Panc1 (cell line): ENCODE measurements around the gene EXT2. TPM values are rescaled to one million over a fixed set of nuclear protein-coding genes. Genes with fewer than 3 reads are reported as not detected.

ENCODE experiments used
- ATAC-seq: fragments of 200-7000 bp; cut with Tn5 transposase; 2 replicates; pipeline ENCODE4 v1.9.1; 2020; ENCODE audit warnings: mild to moderate bottlenecking, moderate library complexity
- BruUV-seq: library from RNA; stranded (reverse); fragments of 400-500 nt; replicated peaks from 2 replicates; lab custom pipeline; 2021; lab: Mats Ljungman, UMichigan
- CTCF ChIA-PET: fragments of 300-600 bp; sonication (Branson Sonifier 250); formaldehyde crosslinking; loops from one replicate; lab custom pipeline; 2022; ENCODE audit warnings: antibody characterized with exemption; lab: Charles Lee
- POLR2A ChIA-PET: fragments of 300-600 bp; sonication (Branson Sonifier 250); formaldehyde crosslinking; loops from one replicate; lab custom pipeline; 2022; ENCODE audit warnings: antibody characterized with exemption; lab: Charles Lee
- DNase-seq: peaks from one replicate; pipeline ENCODE4 v3.0.0-alpha.2; 2010; ENCODE audit warnings: low read depth, low spot score
- H3K27ac ChIP-seq: 2 replicates; pipeline ENCODE4 v1.5.1; 2011; ENCODE audit warnings: mild to moderate bottlenecking, low read length, inconsistent platforms
- H3K27me3 ChIP-seq: fragments of 200-500 bp; sonication (Bioruptor generic); 2 replicates; pipeline ENCODE4 v1.6.0; 2014; ENCODE audit warnings: low read length, inconsistent platforms; ENCODE audit not compliant: control insufficient read depth, insufficient read depth
- H3K36me3 ChIP-seq: fragments of 200-500 bp; sonication (Bioruptor generic); 2 replicates; pipeline ENCODE4 v1.5.1; 2014; ENCODE audit warnings: inconsistent platforms, mild to moderate bottlenecking, low read length, moderate library complexity; ENCODE audit not compliant: control insufficient read depth, insufficient read depth
- H3K4me1 ChIP-seq: 2 replicates; pipeline ENCODE4 v1.5.1; 2011; ENCODE audit warnings: inconsistent platforms, mild to moderate bottlenecking, low read length, moderate library complexity; ENCODE audit not compliant: control insufficient read depth, insufficient read depth
- H3K4me3 ChIP-seq, 2 experiments: 2 replicates each; pipeline ENCODE4 v1.5.1; 2011 to 2012; ENCODE audit warnings: low read depth in 2 of 2, low read length in 2 of 2, mild to moderate bottlenecking in 2 of 2, inconsistent platforms in 1 of 2, moderate library complexity in 1 of 2
- H3K9me3 ChIP-seq: fragments of 200-500 bp; sonication (Bioruptor generic); 2 replicates; pipeline ENCODE4 v1.5.1; 2014; ENCODE audit warnings: low read depth, mild to moderate bottlenecking, inconsistent platforms, low read length, moderate library complexity; ENCODE audit not compliant: control insufficient read depth, insufficient read depth
- CTCF ChIP-seq: fragments of 450-650 bp; IDR thresholded peaks from 2 replicates; pipeline ENCODE4 v1.5.1; 2017; ENCODE audit warnings: mild to moderate bottlenecking
- POLR2AphosphoS5 ChIP-seq: IDR thresholded peaks from 2 replicates; pipeline ENCODE4 v1.6.1; 2012; ENCODE audit warnings: mild to moderate bottlenecking, low read depth, low read length, moderate library complexity
- SIN3A ChIP-seq: IDR thresholded peaks from 2 replicates; pipeline ENCODE4 v1.6.1; 2012; ENCODE audit warnings: low read depth, mild to moderate bottlenecking, low read length, moderate library complexity, borderline replicate concordance; ENCODE audit not compliant: insufficient read depth
- TCF7L2 ChIP-seq: IDR thresholded peaks from 2 replicates; pipeline ENCODE4 v1.6.1; 2011; ENCODE audit warnings: mild to moderate bottlenecking, low read depth, low read length, inconsistent platforms
- in situ Hi-C: cut with HindIII; loops from 2 replicates; pipeline ENCODE4 v1.10.0; 2016; ENCODE audit warnings: low sequenced_read_pairs, low pct_unique_long_range_greater_than_20kb
- intact Hi-C: fragments of 100-400 bp; cut with micrococcal nuclease; formaldehyde crosslinking; loops from one replicate; pipeline ENCODE4 v1.10.0; 2022; ENCODE audit not compliant: unreplicated experiment
- total RNA-seq: library from RNA; stranded (reverse); gene quantifications from one replicate; pipeline ENCODE4 v1.2.1, GENCODE V29; 2021; ENCODE audit not compliant: unreplicated experiment
- TF ChIP-seq, protein P1 (sequence below), 2 experiments: IDR thresholded peaks; 2 replicates each; pipeline ENCODE4 v1.6.1; 2011 to 2012; ENCODE audit warnings: low read depth in 2 of 2, control low read depth in 1 of 2, low read length in 1 of 2, mild to moderate bottlenecking in 1 of 2, moderate library complexity in 1 of 2; ENCODE audit not compliant: insufficient read depth in 1 of 2

The EXT2 gene
- total RNA-seq, 1 experiment from 2014 or later, result 57.5 TPM

GRCh38 chr11:44267750-44268613, 172.5 kb downstream of the EXT2 start:
- DNase-seq, result no peak
- Histone ChIP-seq H3K9me3 (no peaks in the 10 kb centered on the region), H3K27me3 (no peaks in the 10 kb centered on the region), H3K27ac (no peak overlapping the region), H3K36me3 (no peaks in the 10 kb centered on the region), H3K4me3 (no peak overlapping the region), H3K4me1 (no peaks in the 10 kb centered on the region)
- TF ChIP-seq SIN3A (no peak), TCF7L2 (no peak), CTCF (no peak), POLR2AphosphoS5 (no peak)
- TF ChIP-seq, protein P1, sequence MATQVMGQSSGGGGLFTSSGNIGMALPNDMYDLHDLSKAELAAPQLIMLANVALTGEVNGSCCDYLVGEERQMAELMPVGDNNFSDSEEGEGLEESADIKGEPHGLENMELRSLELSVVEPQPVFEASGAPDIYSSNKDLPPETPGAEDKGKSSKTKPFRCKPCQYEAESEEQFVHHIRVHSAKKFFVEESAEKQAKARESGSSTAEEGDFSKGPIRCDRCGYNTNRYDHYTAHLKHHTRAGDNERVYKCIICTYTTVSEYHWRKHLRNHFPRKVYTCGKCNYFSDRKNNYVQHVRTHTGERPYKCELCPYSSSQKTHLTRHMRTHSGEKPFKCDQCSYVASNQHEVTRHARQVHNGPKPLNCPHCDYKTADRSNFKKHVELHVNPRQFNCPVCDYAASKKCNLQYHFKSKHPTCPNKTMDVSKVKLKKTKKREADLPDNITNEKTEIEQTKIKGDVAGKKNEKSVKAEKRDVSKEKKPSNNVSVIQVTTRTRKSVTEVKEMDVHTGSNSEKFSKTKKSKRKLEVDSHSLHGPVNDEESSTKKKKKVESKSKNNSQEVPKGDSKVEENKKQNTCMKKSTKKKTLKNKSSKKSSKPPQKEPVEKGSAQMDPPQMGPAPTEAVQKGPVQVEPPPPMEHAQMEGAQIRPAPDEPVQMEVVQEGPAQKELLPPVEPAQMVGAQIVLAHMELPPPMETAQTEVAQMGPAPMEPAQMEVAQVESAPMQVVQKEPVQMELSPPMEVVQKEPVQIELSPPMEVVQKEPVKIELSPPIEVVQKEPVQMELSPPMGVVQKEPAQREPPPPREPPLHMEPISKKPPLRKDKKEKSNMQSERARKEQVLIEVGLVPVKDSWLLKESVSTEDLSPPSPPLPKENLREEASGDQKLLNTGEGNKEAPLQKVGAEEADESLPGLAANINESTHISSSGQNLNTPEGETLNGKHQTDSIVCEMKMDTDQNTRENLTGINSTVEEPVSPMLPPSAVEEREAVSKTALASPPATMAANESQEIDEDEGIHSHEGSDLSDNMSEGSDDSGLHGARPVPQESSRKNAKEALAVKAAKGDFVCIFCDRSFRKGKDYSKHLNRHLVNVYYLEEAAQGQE (IDR thresholded peaks at IDR 0.05; ENCODE audit: insufficient read depth in 1 of 2, low read depth in 2 of 2, low read length in 1 of 2), result no peak
- ChIA-PET CTCF (no interaction called here), POLR2A (no interaction called here)
- no peak for ATAC-seq
- no TSS peak for BruUV-seq
- intact Hi-C loops, result no loop called here
- in situ Hi-C loops, result no loop called here

- Histone ChIP-seq H3K4me1 (no peaks in the 10 kb centered on the region), H3K9me3 (no peaks in the 10 kb centered on the region), H3K27me3 (no peaks in the 10 kb centered on the region), H3K36me3 (no peaks in the 10 kb centered on the region), H3K27ac (no peak overlapping the region), H3K4me3 (no peak overlapping the region)
- no peak for ATAC-seq
- no peak for DNase-seq
- in situ Hi-C loops, result no loop called here
- no peak for TF ChIP-seq TCF7L2
- TF ChIP-seq POLR2AphosphoS5, result no peak
- no peak for TF ChIP-seq CTCF
- TF ChIP-seq, protein P1 (IDR thresholded peaks at IDR 0.05; ENCODE audit: insufficient read depth in 1 of 2, low read depth in 2 of 2, low read length in 1 of 2), result no peak
- TF ChIP-seq SIN3A, result no peak
- intact Hi-C loops, result no loop called here
- ChIA-PET POLR2A (no interaction called here), CTCF (no interaction called here)
- no TSS peak for BruUV-seq
Measured at GRCh38 chr11:44268614-44269080, 173.2 kb downstream of the EXT2 start.
